ENCODE measurements around the gene RPL32.

RPL32 gene

GRCh38 chr3:12833222-12834161 lies 7.9 kb downstream of the RPL32 start:
- DNase-seq (ENCODE audit: low read depth in 2 of 3, low spot score in 2 of 3): no peak

- DNase-seq (ENCODE audit: low read depth in 2 of 3, low spot score in 2 of 3): no peak
These were observed 8.8 kb downstream of the RPL32 start for GRCh38 chr3:12832350-12833221.

GRCh38 chr3:12831301-12831866 lies 10.0 kb downstream of the RPL32 start:
- DNase-seq (ENCODE audit: low read depth in 2 of 3, low spot score in 2 of 3): no peak

- no peak for DNase-seq (ENCODE audit: low read depth in 2 of 3, low spot score in 2 of 3)
These were observed 10.6 kb downstream of the RPL32 start for GRCh38 chr3:12830785-12831156.

GRCh38 chr3:12829886-12830784 lies 11.2 kb downstream of the RPL32 start:
- no peak for DNase-seq (ENCODE audit: low read depth in 2 of 3, low spot score in 2 of 3)

- DNase-seq (ENCODE audit: low read depth in 2 of 3, low spot score in 2 of 3): no peak
These were observed 12.0 kb downstream of the RPL32 start for GRCh38 chr3:12829404-12829803.

- no peak for DNase-seq (ENCODE audit: low read depth in 2 of 3, low spot score in 2 of 3)
These were observed 12.6 kb downstream of the RPL32 start for GRCh38 chr3:12828751-12829150.

- no peak for DNase-seq (ENCODE audit: low read depth in 2 of 3, low spot score in 2 of 3)
These were observed 16.2 kb downstream of the RPL32 start for GRCh38 chr3:12825156-12825555.

GRCh38 chr3:12824299-12824698 lies 17.1 kb downstream of the RPL32 start:
- no peak for DNase-seq (ENCODE audit: low read depth in 2 of 3, low spot score in 2 of 3)

GRCh38 chr3:12822725-12823373 lies 18.5 kb downstream of the RPL32 start:
- DNase-seq (ENCODE audit: low read depth in 2 of 3, low spot score in 2 of 3): no peak

- DNase-seq (ENCODE audit: low read depth in 2 of 3, low spot score in 2 of 3): no peak
These were observed 22.6 kb downstream of the RPL32 start for GRCh38 chr3:12818773-12819172.

- DNase-seq (ENCODE audit: low read depth in 2 of 3, low spot score in 2 of 3): no peak
These were observed 23.1 kb downstream of the RPL32 start for GRCh38 chr3:12818273-12818672.

GRCh38 chr3:12817343-12817710 lies 24.0 kb downstream of the RPL32 start:
- no peak for DNase-seq (ENCODE audit: low read depth in 2 of 3, low spot score in 2 of 3)

- no peak for DNase-seq (ENCODE audit: low read depth in 2 of 3, low spot score in 2 of 3)
These were observed 24.6 kb downstream of the RPL32 start for GRCh38 chr3:12816521-12817342.

GRCh38 chr3:12815719-12816118 lies 25.6 kb downstream of the RPL32 start:
- no peak for DNase-seq (ENCODE audit: low read depth in 2 of 3, low spot score in 2 of 3)

- no peak for DNase-seq (ENCODE audit: low read depth in 2 of 3, low spot score in 2 of 3)
These were observed 26.3 kb downstream of the RPL32 start for GRCh38 chr3:12815078-12815477.

GRCh38 chr3:12813967-12814366 lies 27.4 kb downstream of the RPL32 start:
- no peak for DNase-seq (ENCODE audit: low read depth in 2 of 3, low spot score in 2 of 3)

- DNase-seq (ENCODE audit: low read depth in 2 of 3, low spot score in 2 of 3): no peak
These were observed 28.6 kb downstream of the RPL32 start for GRCh38 chr3:12812812-12813211.

GRCh38 chr3:12810961-12811360 lies 30.4 kb downstream of the RPL32 start:
- no peak for DNase-seq (ENCODE audit: low read depth in 2 of 3, low spot score in 2 of 3)

All from activated CD8-positive, alpha-beta memory T cell treated with anti-CD3 and anti-CD28 coated beads for 48 hours (primary cell).